Activated T-helper 1 cell treated with anti-CD3 and anti-CD28 coated beads, Interleukin-2, amount 50 U/mL, for 16 hours (primary cell): ENCODE measurements around the gene ARHGEF19.
"Not testable (repeated sequence)": the region's sequence is repeated elsewhere in the genome, so short reads cannot be mapped to it uniquely, and the experiment has no call there.

Source experiments
- DNase-seq, 2 donors: peaks; one replicate each; pipeline ENCODE4 v3.0.0-alpha.2; 2020; ENCODE audit warnings: low read depth in 1 of 2, low spot score in 1 of 2

The ARHGEF19 gene

GRCh38 chr1:16212251-16212961, at the start of gene ARHGEF19:
TSS of gene ARHGEF19 (minus strand) at chr1:16212652. CDS start at chr1:16209054, 3,598 bp downstream.
- no peak for DNase-seq

- no peak for DNase-seq
These were observed 49.6 kb upstream of the ARHGEF19 start for GRCh38 chr1:16262067-16262466.

- DNase-seq, result no peak
These were observed 48.4 kb upstream of the ARHGEF19 start for GRCh38 chr1:16260814-16261213.

- DNase-seq, result no peak
These were observed 46.2 kb upstream of the ARHGEF19 start for GRCh38 chr1:16258591-16259135.

- DNase-seq, result no peak
These were observed 45.5 kb upstream of the ARHGEF19 start for GRCh38 chr1:16257968-16258367.

- DNase-seq, result not testable (repeated sequence)
These were observed 45.1 kb upstream of the ARHGEF19 start for GRCh38 chr1:16257556-16257955.

- no peak for DNase-seq
These were observed 44.0 kb upstream of the ARHGEF19 start for GRCh38 chr1:16256478-16256877.

- no peak for DNase-seq
These were observed 41.9 kb upstream of the ARHGEF19 start for GRCh38 chr1:16254263-16254928.

GRCh38 chr1:16253332-16253922, 41.0 kb upstream of the ARHGEF19 start:
- no peak for DNase-seq

- DNase-seq, result no peak
These were observed 40.5 kb upstream of the ARHGEF19 start for GRCh38 chr1:16252912-16253311.

GRCh38 chr1:16251381-16251780, 38.9 kb upstream of the ARHGEF19 start:
- DNase-seq, result no peak

GRCh38 chr1:16250524-16251251, 38.2 kb upstream of the ARHGEF19 start:
- DNase-seq, result no peak

GRCh38 chr1:16249596-16250241, 37.3 kb upstream of the ARHGEF19 start:
- no peak for DNase-seq

GRCh38 chr1:16248603-16249516, 36.4 kb upstream of the ARHGEF19 start:
- DNase-seq, result no peak

GRCh38 chr1:16248007-16248436, 35.6 kb upstream of the ARHGEF19 start:
- DNase-seq, result no peak

GRCh38 chr1:16247441-16247840, 35.0 kb upstream of the ARHGEF19 start:
- no peak for DNase-seq

- no peak for DNase-seq
These were observed 34.5 kb upstream of the ARHGEF19 start for GRCh38 chr1:16246961-16247360.

- DNase-seq, result not testable (repeated sequence)
These were observed 33.8 kb upstream of the ARHGEF19 start for GRCh38 chr1:16246239-16246638.

- DNase-seq, result no peak
These were observed 33.2 kb upstream of the ARHGEF19 start for GRCh38 chr1:16245476-16246196.
